WTC11 (cell line): ENCODE results near the gene RETSAT. TPM values are rescaled to one million over a fixed set of nuclear protein-coding genes. Genes with fewer than 3 reads are reported as not detected.

Experiments used
- AFF4 ChIP-seq: sonication (generic); formaldehyde crosslinking; IDR thresholded peaks from 2 replicates; pipeline ENCODE4 v1.8.1; 2023; ENCODE audit warnings: mild to moderate bottlenecking, missing genetic modification reagents, borderline replicate concordance
- AR ChIP-seq: fragments of 250-450 bp; sonication (Bioruptor Pico); IDR thresholded peaks from 2 replicates; pipeline ENCODE4 v1.9.0; 2021; ENCODE audit warnings: mild to moderate bottlenecking
- ATF1 ChIP-seq: sonication (generic); formaldehyde crosslinking; IDR thresholded peaks from 2 replicates; pipeline ENCODE4 v1.8.1; 2023; ENCODE audit warnings: mild to moderate bottlenecking, moderate library complexity, missing genetic modification reagents
- ATF2 ChIP-seq: sonication (generic); formaldehyde crosslinking; IDR thresholded peaks from 2 replicates; pipeline ENCODE4 v1.8.1; 2022; ENCODE audit warnings: low read depth, missing genetic modification reagents, borderline replicate concordance
- ATF3 ChIP-seq: sonication (generic); formaldehyde crosslinking; conservative IDR thresholded peaks from 2 replicates; pipeline ENCODE4 v1.8.1; 2022; ENCODE audit warnings: mild to moderate bottlenecking, missing genetic modification reagents
- E2F5 ChIP-seq: sonication (generic); formaldehyde crosslinking; IDR thresholded peaks from 2 replicates; pipeline ENCODE4 v1.8.1; 2022; ENCODE audit warnings: mild to moderate bottlenecking, moderate library complexity, missing genetic modification reagents
- ELF4 ChIP-seq: sonication (generic); formaldehyde crosslinking; IDR thresholded peaks from 2 replicates; pipeline ENCODE4 v1.8.1; 2022; ENCODE audit warnings: low read depth, mild to moderate bottlenecking, moderate library complexity, missing genetic modification reagents
- EMX1 ChIP-seq: fragments of 250-450 bp; sonication (Bioruptor Pico); IDR thresholded peaks from 2 replicates; pipeline ENCODE4 v1.8.0; 2021; ENCODE audit warnings: mild to moderate bottlenecking
- FOXK1 ChIP-seq: sonication (generic); formaldehyde crosslinking; IDR thresholded peaks from 2 replicates; pipeline ENCODE4 v1.8.0; 2022; ENCODE audit warnings: mild to moderate bottlenecking, moderate library complexity, missing genetic modification reagents
- FOXP1 ChIP-seq: sonication (generic); formaldehyde crosslinking; IDR thresholded peaks from 2 replicates; pipeline ENCODE4 v1.8.0; 2022; ENCODE audit warnings: missing genetic modification reagents, mild to moderate bottlenecking, moderate library complexity, borderline replicate concordance
- GRHL2 ChIP-seq: fragments of 250-450 bp; sonication (Bioruptor Pico); IDR thresholded peaks from 2 replicates; pipeline ENCODE4 v1.8.0; 2022; ENCODE audit warnings: mild to moderate bottlenecking, moderate library complexity; ENCODE audit not compliant: insufficient replicate concordance, severe bottlenecking
- HMGXB4 ChIP-seq: sonication (generic); formaldehyde crosslinking; IDR thresholded peaks from 2 replicates; pipeline ENCODE4 v1.8.1; 2023; ENCODE audit warnings: mild to moderate bottlenecking, moderate library complexity, missing genetic modification reagents
- IRF1 ChIP-seq: sonication (generic); formaldehyde crosslinking; IDR thresholded peaks from 2 replicates; pipeline ENCODE4 v1.8.0; 2023; ENCODE audit warnings: missing genetic modification reagents
- JUN ChIP-seq: sonication (generic); formaldehyde crosslinking; IDR thresholded peaks from 2 replicates; pipeline ENCODE4 v1.8.0; 2023; ENCODE audit warnings: mild to moderate bottlenecking, missing genetic modification reagents
- MAX ChIP-seq: sonication (generic); formaldehyde crosslinking; IDR thresholded peaks from 2 replicates; pipeline ENCODE4 v1.8.0; 2022; ENCODE audit warnings: mild to moderate bottlenecking, missing genetic modification reagents
- NFYB ChIP-seq: sonication (generic); formaldehyde crosslinking; conservative IDR thresholded peaks from 2 replicates; pipeline ENCODE4 v1.8.0; 2022; ENCODE audit warnings: low read depth, missing genetic modification reagents
- NR2C2 ChIP-seq: sonication (generic); formaldehyde crosslinking; IDR thresholded peaks from 2 replicates; pipeline ENCODE4 v1.8.0; 2022; ENCODE audit warnings: mild to moderate bottlenecking, missing genetic modification reagents
- OVOL2 ChIP-seq: fragments of 250-450 bp; sonication (Bioruptor Pico); IDR thresholded peaks from 2 replicates; pipeline ENCODE4 v1.9.0; 2021; ENCODE audit warnings: mild to moderate bottlenecking, borderline replicate concordance
- PRDM15 ChIP-seq: sonication (generic); formaldehyde crosslinking; IDR thresholded peaks from 2 replicates; pipeline ENCODE4 v1.8.0; 2022; ENCODE audit warnings: missing genetic modification reagents
- RELA ChIP-seq: sonication (generic); formaldehyde crosslinking; IDR thresholded peaks from 2 replicates; pipeline ENCODE4 v1.8.1; 2022; ENCODE audit warnings: missing genetic modification reagents, mild to moderate bottlenecking, borderline replicate concordance
- ZBTB21 ChIP-seq: sonication (generic); formaldehyde crosslinking; IDR thresholded peaks from 2 replicates; pipeline ENCODE4 v1.8.1; 2023; ENCODE audit warnings: mild to moderate bottlenecking, missing genetic modification reagents, borderline replicate concordance
- total RNA-seq: library from RNA; stranded (reverse); gene quantifications from 3 replicates; pipeline ENCODE4 v1.2.3, GENCODE V29; 2021

RETSAT gene
- total RNA-seq, 1 experiment from 2014 or later = 24.4 TPM

GRCh38 chr2:85327822-85328617, 26.3 kb downstream of the RETSAT start, which contains the start of gene TGOLN2 (continued):
- peak; percentile 78; the same call in 1 of the 2 replicates for TF ChIP-seq E2F5 (CRISPR knock-in tag)
- TF ChIP-seq ATF3 (CRISPR knock-in tag) = no peak
- TF ChIP-seq ATF1 (CRISPR knock-in tag) = 0 out of 2 replicates have a peak, but pooled peaks have one; percentile 56
- TF ChIP-seq IRF1 (CRISPR knock-in tag) = no peak
- TF ChIP-seq NFYB (CRISPR knock-in tag) = no peak
- TF ChIP-seq RELA = no peak
- TF ChIP-seq EMX1 = no peak
- 0 out of 2 replicates have a peak, but pooled peaks have one; percentile 37 for TF ChIP-seq PRDM15 (CRISPR knock-in tag)
- no peak for TF ChIP-seq ELF4 (CRISPR knock-in tag)
- peak; percentile 95 for TF ChIP-seq FOXP1
- no peak for TF ChIP-seq ZBTB21 (CRISPR knock-in tag)
- peak; percentile 69; the same call in 1 of the 2 replicates for TF ChIP-seq FOXK1 (CRISPR knock-in tag)
- TF ChIP-seq HMGXB4 (CRISPR knock-in tag) = no peak
- no peak for TF ChIP-seq OVOL2
- TF ChIP-seq GRHL2 (CRISPR knock-in tag) = no peak
- TF ChIP-seq AR (CRISPR knock-in tag) = no peak
- peak; percentile 12; the same call in 1 of the 2 replicates for TF ChIP-seq ATF2 (CRISPR knock-in tag)
- TF ChIP-seq JUN (CRISPR knock-in tag) = 0 out of 2 replicates have a peak, but pooled peaks have one; percentile 26
- TF ChIP-seq AFF4 (CRISPR knock-in tag) = no peak
- TF ChIP-seq NR2C2 (CRISPR knock-in tag) = no peak
- TF ChIP-seq MAX (CRISPR knock-in tag) = peak; percentile 84
